NCI-H1092 treated with DMSO at 0.1 percent for 48 hours (cell line): ENCODE measurements around the gene SRRM3.
"Not testable (repeated sequence)": the region's sequence is repeated elsewhere in the genome, so short reads cannot be mapped to it uniquely, and the experiment has no call there.

Experiments
- DNase-seq: peaks from one replicate; lab custom pipeline; 2025; lab: John Stamatoyannopoulos, UW

Gene SRRM3

DNA sequence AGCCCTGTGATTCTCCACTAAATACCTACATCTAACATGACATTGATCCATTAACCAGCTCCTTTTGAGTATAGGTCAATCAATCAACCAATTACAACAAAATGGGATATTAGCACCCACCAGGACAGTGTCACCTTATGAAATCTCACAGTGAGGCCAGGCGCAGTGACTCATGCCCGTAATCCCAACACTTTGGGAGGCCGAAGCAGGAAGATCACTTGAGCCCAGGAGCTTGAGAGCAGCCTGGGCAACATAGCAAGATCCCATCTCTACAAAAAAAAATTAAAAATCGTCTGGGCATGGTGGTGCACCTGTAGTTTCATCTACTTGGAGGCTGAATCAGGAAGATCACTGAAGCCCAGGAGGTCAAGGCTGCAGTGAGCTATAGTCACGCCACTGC is 28.5 kb downstream of the SRRM3 start:
- DNase-seq, result no peak

DNA sequence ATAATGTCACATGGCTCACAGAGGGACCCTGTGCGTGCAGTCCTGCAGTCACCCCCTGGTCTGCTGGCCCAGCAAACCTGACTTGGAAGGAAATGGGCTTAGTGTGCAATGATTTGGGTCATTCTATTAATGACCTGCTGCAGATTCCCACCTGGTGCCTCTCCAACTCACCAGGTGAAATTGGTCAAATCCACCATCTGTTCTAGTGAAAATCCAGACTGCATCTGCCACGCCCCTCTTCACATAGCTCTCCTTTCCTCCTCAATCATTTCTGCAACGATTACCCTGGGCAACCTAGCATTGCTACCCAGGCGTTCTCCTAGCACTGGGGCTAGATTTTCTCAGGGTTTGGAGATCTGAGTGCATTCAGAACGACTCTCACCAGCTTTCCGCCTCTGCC is 29.4 kb downstream of the SRRM3 start:
- DNase-seq, result no peak

DNA sequence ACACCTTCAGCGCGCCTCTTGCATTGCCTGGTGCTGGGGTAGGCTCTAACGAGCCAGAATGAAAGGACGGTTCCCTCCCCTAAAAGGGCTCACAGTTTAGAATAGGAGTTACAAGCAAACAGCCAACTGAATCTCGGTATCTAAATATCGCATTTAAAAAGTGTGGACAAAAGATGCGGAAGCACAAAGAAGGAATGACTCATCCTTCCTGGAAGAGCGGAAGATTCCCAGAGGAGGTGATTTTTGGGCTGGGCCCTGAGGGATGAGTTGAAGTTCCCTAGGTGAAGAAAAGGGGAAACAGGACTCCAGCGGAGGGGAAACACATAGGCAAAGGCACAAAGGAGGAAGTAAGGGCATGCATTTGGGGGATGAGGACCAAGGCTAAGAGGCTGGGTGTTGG is 29.9 kb downstream of the SRRM3 start:
- no peak for DNase-seq

GRCh38 chr7:76232698-76233097 is 31.0 kb downstream of the SRRM3 start:
- DNase-seq, result no peak

DNA sequence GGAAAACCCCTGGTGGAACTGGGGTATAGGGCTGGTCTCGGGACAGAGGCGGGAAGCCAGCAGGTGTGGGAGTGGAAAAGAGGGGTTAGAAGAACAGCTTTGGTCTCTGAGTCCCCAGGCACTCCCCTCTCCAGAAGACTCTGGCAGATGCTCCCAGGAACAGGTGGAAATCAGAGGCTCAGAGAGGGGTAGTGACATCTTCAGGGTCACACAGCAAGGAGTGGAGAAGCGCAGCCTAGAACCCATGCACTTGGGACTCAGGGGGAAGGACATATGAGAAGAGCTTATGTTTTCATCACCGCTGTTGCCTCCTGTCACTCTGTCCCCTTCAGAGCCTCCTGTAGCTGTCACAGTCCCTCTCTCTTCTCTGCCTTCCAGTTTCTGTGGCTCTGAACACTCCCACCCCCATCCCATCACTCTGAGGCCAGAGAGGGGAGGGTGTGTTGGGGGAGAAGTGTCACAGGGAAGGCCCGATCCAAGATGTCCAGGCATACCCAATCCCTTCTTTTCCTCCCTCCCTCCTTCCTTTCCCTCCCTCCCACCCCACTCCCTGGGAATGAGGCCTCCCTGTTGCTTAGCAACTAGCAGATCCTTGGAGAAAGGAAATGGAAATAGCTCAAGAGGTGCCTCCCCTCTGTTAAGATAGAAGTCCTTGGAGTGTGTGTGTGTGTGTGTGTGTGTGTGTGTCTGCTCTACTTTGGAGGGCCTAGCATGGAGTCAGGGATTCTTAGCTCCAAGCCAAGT is 32.0 kb downstream of the SRRM3 start:
- DNase-seq, result no peak

- no peak for DNase-seq
Observed at GRCh38 chr7:76234282-76234584, 32.5 kb downstream of the SRRM3 start.

DNA sequence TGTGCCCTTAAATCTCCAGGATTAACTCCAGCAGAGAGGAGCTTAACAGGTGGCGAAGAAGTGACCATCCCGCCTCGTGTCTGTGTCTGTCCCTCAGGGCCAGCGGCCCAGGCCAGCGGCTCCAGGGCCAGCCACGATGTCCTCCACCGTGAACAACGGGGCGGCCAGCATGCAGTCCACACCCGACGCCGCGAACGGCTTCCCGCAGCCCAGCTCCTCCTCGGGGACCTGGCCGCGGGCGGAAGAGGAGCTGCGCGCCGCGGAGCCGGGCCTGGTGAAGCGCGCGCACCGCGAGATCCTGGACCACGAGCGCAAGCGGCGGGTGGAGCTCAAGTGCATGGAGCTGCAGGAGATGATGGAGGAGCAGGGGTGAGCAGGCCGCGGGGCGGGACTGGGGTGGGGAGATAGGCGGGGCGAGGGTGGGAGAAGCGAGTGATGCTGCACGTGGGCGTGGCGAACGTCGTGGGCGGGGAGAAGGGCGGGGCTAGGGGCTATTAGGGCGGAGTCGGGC is 33.3 kb downstream of the SRRM3 start:
- peak; percentile 55 for DNase-seq

DNA sequence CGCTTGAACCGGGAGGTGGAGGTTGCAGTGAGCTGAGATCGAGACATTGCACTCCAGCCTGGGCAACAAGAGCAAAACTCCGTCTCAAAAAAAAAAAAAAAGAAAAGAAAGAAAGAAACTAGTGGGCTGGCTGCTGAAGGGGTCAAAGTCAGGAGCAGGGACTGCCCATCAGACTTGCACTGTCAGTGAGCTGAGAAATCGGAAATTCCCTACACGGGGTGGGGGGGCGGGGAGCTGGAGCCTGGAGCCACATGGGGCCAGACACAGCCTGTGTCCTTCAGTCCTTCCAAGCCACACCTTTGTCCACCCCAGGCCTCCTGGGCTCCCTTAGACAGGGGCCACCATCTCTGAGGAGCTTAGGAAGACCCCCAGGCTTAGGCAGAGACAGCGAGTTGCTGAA is 34.5 kb downstream of the SRRM3 start:
- no peak for DNase-seq

DNA sequence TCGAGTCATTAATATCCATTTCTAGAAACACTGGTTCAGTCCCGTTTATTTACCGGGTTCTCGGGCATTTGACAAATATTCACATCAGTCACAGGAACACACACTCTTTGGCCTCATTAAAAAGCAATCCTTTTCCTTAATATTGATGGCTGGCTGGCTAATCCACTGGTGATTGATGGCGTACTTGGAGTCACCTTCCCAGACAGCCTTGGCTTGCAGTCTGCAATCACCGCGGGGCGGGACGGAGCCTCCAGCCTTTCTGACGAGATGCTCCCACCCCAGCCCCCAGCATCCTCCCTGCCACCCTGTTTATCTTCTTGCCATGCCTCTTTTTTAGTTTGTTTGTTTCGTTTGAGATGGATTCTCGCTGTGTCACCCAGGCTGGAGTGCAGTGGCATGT is 36.6 kb downstream of the SRRM3 start:
- no peak for DNase-seq

DNA sequence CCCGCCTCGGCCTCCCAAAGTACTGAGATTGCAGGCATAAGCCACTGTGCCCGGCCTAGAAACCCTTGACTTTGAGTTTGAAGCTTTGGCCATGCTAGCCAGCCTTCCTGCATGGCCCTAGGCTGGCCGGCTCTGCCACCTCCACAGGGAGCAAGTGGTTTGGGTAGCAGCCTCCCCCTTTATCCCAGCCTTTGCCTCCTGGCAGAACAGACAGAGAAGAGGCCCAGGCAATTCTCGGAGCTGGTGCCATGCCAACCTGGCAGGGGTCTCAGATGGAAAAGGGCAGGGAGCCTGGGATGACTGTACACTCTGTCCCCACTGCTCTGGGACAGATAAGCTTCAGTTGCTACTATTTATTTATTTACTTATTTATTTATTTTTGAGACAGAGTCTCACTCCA is 39.4 kb downstream of the SRRM3 start:
- no peak for DNase-seq

- not testable (repeated sequence) for DNase-seq
Observed at GRCh38 chr7:76242517-76243063, 40.9 kb downstream of the SRRM3 start.

- DNase-seq, result peak; percentile 70
Observed at GRCh38 chr7:76244781-76245391, 43.2 kb downstream of the SRRM3 start.

- DNase-seq, result peak; percentile 19
Observed at GRCh38 chr7:76246804-76247389, 45.2 kb downstream of the SRRM3 start.

- no peak for DNase-seq
Observed at GRCh38 chr7:76247938-76248337, 46.2 kb downstream of the SRRM3 start.

- no peak for DNase-seq
Observed at GRCh38 chr7:76252021-76252420, 50.3 kb downstream of the SRRM3 start.

- no peak for DNase-seq
Observed at GRCh38 chr7:76254781-76255180, 53.1 kb downstream of the SRRM3 start.

DNA sequence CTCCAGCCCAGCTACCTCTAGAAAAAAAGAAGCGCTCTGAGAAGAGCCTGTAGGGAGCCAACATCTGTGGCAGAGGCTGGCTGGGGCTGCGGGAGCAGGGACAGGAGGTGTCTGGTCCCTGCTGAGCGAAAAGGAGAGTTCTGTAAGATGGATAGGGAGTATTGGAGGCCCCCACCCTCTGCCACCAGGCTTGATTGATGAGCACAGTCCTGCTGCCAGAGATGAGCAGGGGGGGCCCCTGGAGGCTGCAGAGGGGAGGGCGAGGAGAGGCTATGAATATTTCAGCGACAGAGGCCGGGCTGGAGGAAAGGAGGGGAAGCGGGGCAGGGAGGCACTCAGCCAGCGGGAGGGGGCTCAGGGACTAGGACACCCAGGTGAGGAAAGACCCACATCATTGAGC is 56.3 kb downstream of the SRRM3 start:
- no peak for DNase-seq

GRCh38 chr7:76259124-76260093 is 57.7 kb downstream of the SRRM3 start:
- DNase-seq, result no peak

DNA sequence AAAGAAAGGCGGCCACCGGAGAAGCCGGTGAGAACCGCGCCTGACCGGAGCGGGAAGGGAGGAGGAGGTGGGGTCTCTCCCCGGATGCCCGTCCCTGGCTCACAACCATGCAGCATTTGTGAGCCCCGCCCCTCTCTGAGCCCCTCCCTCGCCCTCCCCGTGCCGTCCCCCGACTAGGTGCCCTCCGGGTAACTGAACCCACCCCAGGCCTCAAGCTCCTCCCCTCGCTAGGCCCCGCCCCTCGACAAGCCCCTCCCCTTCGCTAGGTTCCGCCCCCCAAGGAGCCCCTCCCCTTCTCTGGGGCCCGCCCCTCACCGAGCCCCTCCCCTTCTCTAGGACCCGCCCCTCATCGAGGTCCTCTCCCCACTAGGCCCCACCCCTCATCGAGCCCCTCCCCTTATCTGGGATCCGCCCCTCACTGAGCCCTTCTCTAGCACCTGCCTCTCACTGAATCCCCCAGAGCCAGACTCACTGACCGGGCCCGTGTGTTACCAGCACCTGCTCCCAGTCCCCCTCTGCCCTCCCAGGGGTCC is 58.5 kb downstream of the SRRM3 start:
- peak; percentile 64 for DNase-seq

DNA sequence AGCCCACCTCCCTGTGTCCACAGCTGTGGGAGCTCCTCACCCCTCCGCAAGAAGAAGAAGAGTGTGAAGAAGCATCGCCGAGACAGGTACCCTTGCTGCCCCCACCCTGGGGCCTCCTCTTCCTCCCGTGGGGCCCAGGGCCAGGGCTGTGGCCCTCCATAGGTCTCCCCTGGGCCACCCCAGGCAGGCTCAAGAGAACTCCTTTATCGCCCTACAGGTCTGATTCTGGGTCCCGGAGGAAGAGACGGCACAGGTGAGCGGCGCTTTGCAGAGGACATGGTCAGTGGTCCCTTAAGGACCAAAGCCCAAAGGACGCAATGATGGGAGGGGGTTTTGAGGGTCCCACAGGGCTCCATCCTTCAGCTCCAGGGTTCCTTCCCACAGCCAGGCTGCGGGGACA is 59.6 kb downstream of the SRRM3 start:
- DNase-seq, result no peak

DNA sequence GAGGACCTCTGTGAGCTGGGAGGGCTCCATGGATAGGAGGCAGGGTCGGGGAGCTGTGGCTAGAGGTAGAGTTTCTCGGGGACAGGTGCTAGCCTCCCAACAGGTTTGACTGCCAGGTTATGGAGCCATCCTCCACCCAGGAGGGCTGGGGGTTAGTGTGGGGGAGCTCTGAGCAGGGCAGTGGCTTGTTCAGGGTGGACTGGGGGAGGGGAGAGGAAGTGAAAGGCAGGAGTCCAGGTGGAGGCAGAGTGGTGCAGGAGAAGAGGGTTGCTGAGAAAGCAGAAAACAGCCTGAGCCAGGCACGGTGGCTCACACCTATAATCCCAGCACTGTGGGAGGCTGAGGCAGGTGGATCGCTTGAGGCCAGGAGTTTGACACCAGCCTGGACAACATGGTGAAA is 60.2 kb downstream of the SRRM3 start:
- DNase-seq, result no peak
